A549 (cell line): Measurements from ENCODE around the gene ANKFN1. TPM values are rescaled to one million over a fixed set of nuclear protein-coding genes. Genes with fewer than 3 reads are reported as not detected.

Experiments
- ATAC-seq, 2 experiments: fragments of 200-7000 bp in 1 of 2; fragments of >200 bp in 1 of 2; cut with Nextera tagmentation in 1 of 2; cut with Tn5 transposase in 1 of 2; 3 replicates each; pipeline versions ENCODE4 v1.8.0 to v1.9.1; 2018 to 2020; ENCODE audit warnings: mild to moderate bottlenecking in 1 of 2, moderate library complexity in 1 of 2
- CTCF ChIA-PET: fragments of 300-600 bp; sonication (Branson Sonifier 250); formaldehyde crosslinking; extraction: SDS; loops from one replicate; lab custom pipeline; 2021; ENCODE audit warnings: antibody characterized with exemption, inconsistent platforms; lab: Yijun Ruan, JAX
- POLR2A ChIA-PET: fragments of 350-600 bp; formaldehyde crosslinking; extraction: SDS; loops from one replicate; lab custom pipeline; 2021; ENCODE audit warnings: antibody characterized with exemption, inconsistent platforms; lab: Yijun Ruan, JAX
- DNase-seq, 2 experiments: peaks; one replicate each; pipeline versions ENCODE4 v3.0.0 to v3.0.0-alpha.2; 2011 to 2016; ENCODE audit warnings: low read depth in 1 of 2, low spot score in 1 of 2
- FAIRE-seq: peaks from 2 replicates; lab custom pipeline; 2011; peaks lifted over from hg19 to GRCh38; lab: Jason Lieb, UNC
- H3K27ac ChIP-seq, 2 experiments: fragments of >200 bp; sonication (Bioruptor Twin); formaldehyde crosslinking; 3 replicates each; pipeline ENCODE4 v1.5.1; 2016 to 2017
- H3K4me1 ChIP-seq: fragments of >200 bp; sonication (Bioruptor Twin); formaldehyde crosslinking; 3 replicates; pipeline ENCODE4 v1.6.1; 2016
- H3K4me2 ChIP-seq: fragments of >200 bp; sonication (Bioruptor Twin); formaldehyde crosslinking; 3 replicates; pipeline ENCODE4 v1.6.1; 2016
- H3K4me3 ChIP-seq: fragments of >200 bp; sonication (Bioruptor Twin); formaldehyde crosslinking; 3 replicates; pipeline ENCODE4 v1.5.1; 2016
- H3K9me3 ChIP-seq: fragments of >200 bp; sonication (Bioruptor Twin); formaldehyde crosslinking; 3 replicates; pipeline ENCODE4 v1.6.1; 2016
- BCL3 ChIP-seq: fragments of >200 bp; sonication (Bioruptor Twin); formaldehyde crosslinking; IDR thresholded peaks from 3 replicates; pipeline ENCODE4 v1.6.1; 2016
- CBX2 ChIP-seq: fragments of 200-600 bp; sonication (generic); IDR thresholded peaks from 2 replicates; pipeline ENCODE4 v1.6.1; 2016; ENCODE audit warnings: low read depth, mild to moderate bottlenecking, borderline replicate concordance
- CHD2 ChIP-seq: fragments of 150-350 bp; IDR thresholded peaks from 2 replicates; pipeline ENCODE4 v1.6.1; 2014; ENCODE audit warnings: low read length; ENCODE audit not compliant: partially characterized antibody
- ESRRA ChIP-seq: fragments of 150-350 bp; IDR thresholded peaks from 2 replicates; pipeline ENCODE4 v1.6.1; 2014; ENCODE audit warnings: mild to moderate bottlenecking, low read length, borderline replicate concordance
- FOXS1 ChIP-seq: fragments of 250-450 bp; sonication (Bioruptor Pico); IDR thresholded peaks from 2 replicates; pipeline ENCODE4 v1.5.0; 2020; ENCODE audit warnings: mild to moderate bottlenecking, moderate library complexity
- GATA3 ChIP-seq: IDR thresholded peaks from 2 replicates; pipeline ENCODE4 v1.6.1; 2012; ENCODE audit warnings: borderline replicate concordance
- HES2 ChIP-seq: fragments of >200 bp; sonication (Bioruptor Twin); formaldehyde crosslinking; IDR thresholded peaks from 2 replicates; pipeline ENCODE4 v1.6.1; 2016
- HEYL ChIP-seq: fragments of 250-450 bp; sonication (Bioruptor Pico); IDR thresholded peaks from 2 replicates; pipeline ENCODE4 v1.8.0; 2021; ENCODE audit warnings: mild to moderate bottlenecking, moderate library complexity
- HOXA7 ChIP-seq: fragments of 250-450 bp; sonication (Bioruptor Pico); IDR thresholded peaks from 2 replicates; pipeline ENCODE4 v1.5.0; 2020; ENCODE audit warnings: mild to moderate bottlenecking, moderate library complexity
- HOXB13 ChIP-seq: fragments of 250-450 bp; sonication (Bioruptor Pico); IDR thresholded peaks from 2 replicates; pipeline ENCODE4 v1.5.0; 2020; ENCODE audit warnings: low read depth, mild to moderate bottlenecking, moderate library complexity
- JUN ChIP-seq, 2 experiments: fragments of >200 bp; sonication (Bioruptor Twin); formaldehyde crosslinking; IDR thresholded peaks; 2 replicates in 1 of 2; 3 replicates in 1 of 2; pipeline ENCODE4 v1.6.1; 2016 to 2017
- MAFK ChIP-seq: fragments of 450-650 bp; IDR thresholded peaks from 2 replicates; pipeline ENCODE4 v1.6.1; 2014; ENCODE audit not compliant: partially characterized antibody
- MAX ChIP-seq: IDR thresholded peaks from 2 replicates; pipeline ENCODE4 v1.6.1; 2012
- NR3C1 ChIP-seq: fragments of >200 bp; sonication (Bioruptor Twin); formaldehyde crosslinking; IDR thresholded peaks from 3 replicates; pipeline ENCODE4 v1.6.1; 2017
- RARB ChIP-seq: fragments of 250-450 bp; sonication (Bioruptor Pico); IDR thresholded peaks from 2 replicates; pipeline ENCODE4 v1.8.0; 2021; ENCODE audit warnings: mild to moderate bottlenecking, moderate library complexity
- TFCP2L1 ChIP-seq: fragments of 250-450 bp; sonication (Bioruptor Pico); IDR thresholded peaks from 2 replicates; pipeline ENCODE4 v1.5.0; 2021; ENCODE audit warnings: mild to moderate bottlenecking
- TP53 ChIP-seq: fragments of 250-450 bp; sonication (Bioruptor Pico); IDR thresholded peaks from 2 replicates; pipeline ENCODE4 v1.5.0; 2021; ENCODE audit warnings: mild to moderate bottlenecking, moderate library complexity
- USF2 ChIP-seq: fragments of 450-650 bp; IDR thresholded peaks from 2 replicates; pipeline ENCODE4 v1.6.1; 2014; ENCODE audit warnings: antibody characterized with exemption
- ZC3H11A ChIP-seq: fragments of 450-650 bp; IDR thresholded peaks from 2 replicates; pipeline ENCODE4 v1.6.1; 2014; ENCODE audit warnings: antibody characterized with exemption, mild to moderate bottlenecking
- ZSCAN20 ChIP-seq: fragments of 250-450 bp; sonication (Bioruptor Pico); IDR thresholded peaks from 2 replicates; pipeline ENCODE4 v1.8.0; 2022; ENCODE audit warnings: mild to moderate bottlenecking, moderate library complexity
- WGBS: methylation state at CpG from one replicate; pipeline ENCODE4 v1.1.6; 2017; ENCODE audit errors: missing lambda C conversion rate; 5-methylcytosine and 5-hydroxymethylcytosine counted together
- polyA plus RNA-seq, 4 experiments: library from polyadenylated mRNA; depleted of rRNA in 3 of 4; stranded (reverse); fragments of >200 nt; fragmentation: RNase III in 1 of 4; extraction: RNeasy Plus Mini Kit Qiagen cat#74134 plus additional on column Dnase treatment in 1 of 4; gene quantifications; 2 replicates in 3 of 4; 3 replicates in 1 of 4; pipeline ENCODE4 v1.2.3, GENCODE V29; 2011 to 2017

The ANKFN1 gene
- polyA plus RNA-seq, 2 of the 4 experiments (the other 2 are of a cell fraction), result 0.37 TPM; not detected in 1

GRCh38 chr17:56114469-56114868 lies 38.8 kb upstream of the ANKFN1 start:
- FAIRE-seq, result no peak

GRCh38 chr17:56119191-56119590 lies 34.1 kb upstream of the ANKFN1 start:
- Histone ChIP-seq H3K9me3 (no peaks in the 10 kb centered on the region), H3K4me2 (no peak overlapping the region), H3K4me1 (no peaks in the 10 kb centered on the region), H3K4me3 (no peak overlapping the region), H3K27ac (no peak overlapping the region)
- no peak for TF ChIP-seq TFCP2L1 (CRISPR knock-in tag)
- no peak for TF ChIP-seq CHD2
- TF ChIP-seq MAX, result no peak
- no peak for TF ChIP-seq HES2
- TF ChIP-seq MAFK, result no peak
- no peak for ATAC-seq
- FAIRE-seq, result no peak
- DNase-seq, result no peak
- ChIA-PET CTCF (interaction anchor here (0.7 to 2.1 kb wide), 2 partner anchors 16 to 21 kb away, joined by 3 to 5 read pairs; no protein-coding TSS in a partner anchor), POLR2A (no interaction called here)
- WGBS, result 0% methylated on average over 2 of the region's 2 CpGs

More at GRCh38 chr17:56114469-56114868, 38.8 kb upstream of the ANKFN1 start:
- no peak for DNase-seq
- H3K9me3 ChIP-seq, result no peaks in the 10 kb centered on the region
- H3K27ac ChIP-seq, result no peak overlapping the region
- ATAC-seq, result no peak
- no peaks in the 10 kb centered on the region for H3K4me1 ChIP-seq
- H3K4me3 ChIP-seq, result no peak overlapping the region
- CTCF ChIA-PET, result interaction anchor here (2.0 kb wide), 1 partner anchor 13 kb away, joined by 4 read pairs; no protein-coding TSS in a partner anchor
- H3K4me2 ChIP-seq, result no peak overlapping the region
- WGBS, result 14% methylated on average over 1 of the region's 1 CpG
- POLR2A ChIA-PET, result no interaction called here
- TF ChIP-seq BCL3 (no peak), TP53 (CRISPR knock-in tag) (no peak), ESRRA (no peak), HOXB13 (CRISPR knock-in tag) (no peak), CBX2 (no peak), GATA3 (no peak), HOXA7 (CRISPR knock-in tag) (no peak), HEYL (CRISPR knock-in tag) (no peak), NR3C1 (no peak)

GRCh38 chr17:56119936-56120335 lies 33.3 kb upstream of the ANKFN1 start:
- FAIRE-seq (no peak), ATAC-seq (no peak), DNase-seq (no peak)
- 27% methylated on average over 4 of the region's 4 CpGs for WGBS
- no peaks in the 10 kb centered on the region for H3K9me3 ChIP-seq
- TF ChIP-seq USF2, result no peak
- TF ChIP-seq ZSCAN20 (CRISPR knock-in tag), result no peak
- no peak for TF ChIP-seq NR3C1
- no peak for TF ChIP-seq RARB (CRISPR knock-in tag)
- TF ChIP-seq JUN (IDR thresholded peaks at IDR 0.05), result no peak
- TF ChIP-seq ZC3H11A, result no peak
- no peak for TF ChIP-seq TP53 (CRISPR knock-in tag)
- TF ChIP-seq MAX, result no peak
- no peak for TF ChIP-seq FOXS1 (CRISPR knock-in tag)
- H3K27ac ChIP-seq, result no peak overlapping the region
- no peak overlapping the region for H3K4me3 ChIP-seq
- H3K4me1 ChIP-seq, result no peaks in the 10 kb centered on the region
- no peak overlapping the region for H3K4me2 ChIP-seq
- POLR2A ChIA-PET, result no interaction called here
- CTCF ChIA-PET, result interaction anchor here (2.1 kb wide), 1 partner anchor 21 kb away, joined by 5 read pairs; no protein-coding TSS in a partner anchor
